HG03575 (cell line): ENCODE results near the gene PPM1D.
"Not testable (repeated sequence)": the region's sequence is repeated elsewhere in the genome, so short reads cannot be mapped to it uniquely, and the experiment has no call there.

Source experiments
- ATAC-seq: cut with Tn5 transposase; IDR thresholded peaks from one replicate; pipeline ENCODE4 v1.9.1; 2021; ENCODE audit not compliant: unreplicated experiment, insufficient number of reproducible peaks, low FRiP score; ENCODE audit errors: extremely low read depth

Gene PPM1D

GRCh38 chr17:60599620-60600489 is at the start of gene PPM1D:
TSS of gene PPM1D (plus strand) at chr17:60600193. CDS start at chr17:60600415, 222 bp downstream.
- peak; percentile 51 for ATAC-seq

GRCh38 chr17:60552255-60552654 is 47.7 kb upstream of the PPM1D start:
- ATAC-seq = not testable (repeated sequence)

DNA sequence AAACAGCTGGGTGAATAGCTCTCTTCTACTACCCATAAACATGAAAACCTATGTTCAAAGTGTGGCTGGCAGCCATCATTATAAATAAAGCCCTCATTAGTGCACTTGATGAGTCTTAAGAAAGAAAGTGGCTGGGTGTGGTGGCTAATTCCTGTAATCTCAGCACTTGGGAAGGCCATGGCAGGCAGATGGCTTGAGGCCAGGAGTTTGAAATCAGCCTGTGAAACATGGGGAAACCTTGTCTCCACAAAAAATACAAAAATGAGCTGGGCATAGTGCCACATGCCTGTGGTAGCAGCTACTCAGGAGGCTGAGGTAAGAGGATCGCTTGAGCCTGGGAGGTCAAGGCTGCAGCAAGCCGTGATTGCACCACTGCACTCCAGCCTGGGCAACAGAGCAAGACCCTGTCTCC is 45.6 kb upstream of the PPM1D start:
- no peak for ATAC-seq

GRCh38 chr17:60555786-60556185 is 44.2 kb upstream of the PPM1D start:
- ATAC-seq = no peak

DNA sequence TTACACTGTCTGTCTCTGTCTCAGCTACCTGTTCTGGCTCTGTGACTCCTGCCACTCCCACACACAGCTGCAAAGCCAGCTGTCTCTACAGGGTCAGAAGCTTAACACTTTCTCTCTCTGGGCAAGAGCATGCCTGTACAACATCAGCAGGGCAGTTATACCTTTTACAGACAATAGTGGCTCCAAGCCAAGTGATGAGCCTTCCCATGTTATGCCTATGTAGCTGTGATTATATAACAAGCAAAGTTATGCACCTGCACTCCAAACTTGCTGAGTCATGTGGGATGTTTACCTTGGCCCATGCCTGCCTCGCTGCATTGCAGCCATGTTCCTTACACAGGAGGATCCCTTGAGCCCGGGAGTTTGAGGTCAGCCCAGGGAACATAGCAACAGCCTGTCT is 42.2 kb upstream of the PPM1D start:
- ATAC-seq = no peak

DNA sequence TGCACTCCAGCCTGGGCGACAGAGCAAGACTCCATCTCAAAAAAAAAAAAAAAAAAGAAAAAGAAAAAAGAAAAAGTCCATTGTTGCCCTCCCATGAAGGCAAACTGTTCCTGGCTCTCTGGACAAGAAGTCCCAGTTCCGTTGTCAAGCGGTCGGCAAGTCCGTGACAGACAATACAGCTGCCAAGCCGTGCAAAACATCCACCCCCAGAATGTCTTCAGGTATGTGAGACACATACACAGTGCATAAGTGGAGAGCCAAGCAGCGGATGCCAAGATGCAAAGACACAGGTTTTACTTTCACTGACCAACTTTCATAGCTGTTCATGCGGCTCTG is 40.4 kb upstream of the PPM1D start:
- ATAC-seq = no peak

- no peak for ATAC-seq
Observed at GRCh38 chr17:60559995-60560859, 39.8 kb upstream of the PPM1D start.

DNA sequence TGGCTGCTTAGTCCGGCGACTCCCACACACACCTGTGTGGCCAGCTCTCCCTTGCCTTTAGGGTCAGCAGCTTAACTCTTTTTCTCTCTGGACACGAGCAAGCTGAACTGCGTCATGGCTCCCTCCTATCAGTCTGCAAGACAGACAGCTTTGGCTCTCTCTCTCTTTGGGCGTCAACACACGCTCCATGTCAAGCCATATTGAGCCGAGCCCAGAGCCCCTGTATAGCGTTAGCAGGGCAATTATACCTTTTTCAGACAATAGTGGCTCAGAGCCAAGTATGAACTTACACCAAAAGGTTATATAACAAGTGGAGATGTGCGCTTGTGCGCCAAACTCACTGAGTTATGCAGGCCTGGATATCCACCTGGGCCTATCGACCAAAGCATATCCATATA is 39.1 kb upstream of the PPM1D start:
- no peak for ATAC-seq

- no peak for ATAC-seq
Observed at GRCh38 chr17:60562421-60562820, 37.6 kb upstream of the PPM1D start.

DNA sequence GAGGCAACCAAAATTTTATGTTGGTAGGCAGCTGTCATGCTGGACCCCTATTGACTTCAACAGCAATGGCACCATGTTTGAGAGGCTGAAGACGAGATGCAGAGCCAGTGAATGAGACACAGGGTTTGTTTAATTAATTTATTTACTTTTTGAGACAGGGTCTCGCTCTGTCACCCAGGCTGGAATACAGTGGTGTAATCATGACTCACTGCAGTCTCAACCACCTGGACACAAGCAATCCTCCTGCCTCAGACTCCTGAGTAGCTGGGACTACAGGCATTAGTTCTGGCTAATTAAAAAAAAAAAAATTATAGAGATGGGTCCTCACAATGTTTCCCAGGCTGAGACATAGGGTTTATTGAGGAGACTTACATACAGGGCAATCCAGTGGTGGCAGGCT is 36.2 kb upstream of the PPM1D start:
- no peak for ATAC-seq

DNA sequence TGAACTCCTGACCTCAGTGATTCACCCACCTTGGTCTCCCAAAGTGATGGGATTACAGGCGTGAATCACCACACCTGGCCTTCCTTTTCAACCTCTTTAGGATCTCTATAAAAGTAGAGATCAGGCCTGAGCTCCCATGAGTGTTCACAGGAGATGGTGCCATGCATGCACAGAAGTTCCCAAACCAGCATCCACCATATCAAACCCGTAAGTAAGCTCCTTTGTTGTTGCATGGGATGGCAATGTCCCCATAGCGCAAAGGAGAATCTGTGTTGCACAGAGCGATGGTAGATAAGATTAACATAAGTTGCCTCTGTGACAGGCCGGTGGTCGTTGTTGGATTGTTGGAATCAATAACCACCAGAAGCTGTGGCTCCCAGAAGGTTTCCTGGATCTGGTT is 34.8 kb upstream of the PPM1D start:
- no peak for ATAC-seq

DNA sequence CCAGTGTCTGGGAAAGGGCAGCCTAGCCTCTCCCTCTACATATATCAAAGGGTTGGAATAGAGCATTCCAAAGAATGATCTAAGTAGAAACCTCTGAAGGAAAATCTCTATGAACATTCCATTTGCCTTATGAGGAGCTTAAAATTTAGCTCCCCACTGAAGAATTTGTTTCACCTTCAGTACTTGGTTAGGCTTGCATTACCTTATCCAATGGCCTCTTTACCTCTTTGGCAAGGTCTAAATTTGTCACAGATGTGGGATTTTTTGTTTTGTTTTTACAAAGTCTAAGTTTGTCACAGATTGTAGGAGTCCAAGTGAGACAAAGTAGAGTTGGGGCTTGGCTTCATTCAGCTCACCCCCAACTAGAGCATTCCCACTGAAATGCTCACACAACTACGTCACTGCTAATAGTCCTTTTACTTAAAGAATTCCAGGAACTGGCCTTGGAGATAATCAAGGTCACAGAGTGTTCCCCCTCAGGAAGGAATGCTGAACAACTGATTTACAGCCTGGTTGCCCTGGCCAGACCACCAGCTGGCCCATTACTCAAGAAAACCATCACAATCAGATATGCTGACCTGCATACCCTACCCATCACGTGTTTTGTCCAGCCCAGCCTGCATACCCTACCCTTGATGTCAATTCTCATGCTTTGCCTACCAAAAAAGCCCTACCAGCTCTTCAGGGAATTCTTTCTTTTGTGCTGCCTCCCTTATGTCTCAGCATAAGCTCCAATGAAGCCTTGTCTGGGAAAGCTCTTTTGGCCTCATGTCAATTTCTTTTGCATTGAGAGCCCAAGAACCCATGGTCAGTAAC is 26.5 kb upstream of the PPM1D start:
- no peak for ATAC-seq

- ATAC-seq = no peak
Observed at GRCh38 chr17:60577147-60577915, 22.7 kb upstream of the PPM1D start.

DNA sequence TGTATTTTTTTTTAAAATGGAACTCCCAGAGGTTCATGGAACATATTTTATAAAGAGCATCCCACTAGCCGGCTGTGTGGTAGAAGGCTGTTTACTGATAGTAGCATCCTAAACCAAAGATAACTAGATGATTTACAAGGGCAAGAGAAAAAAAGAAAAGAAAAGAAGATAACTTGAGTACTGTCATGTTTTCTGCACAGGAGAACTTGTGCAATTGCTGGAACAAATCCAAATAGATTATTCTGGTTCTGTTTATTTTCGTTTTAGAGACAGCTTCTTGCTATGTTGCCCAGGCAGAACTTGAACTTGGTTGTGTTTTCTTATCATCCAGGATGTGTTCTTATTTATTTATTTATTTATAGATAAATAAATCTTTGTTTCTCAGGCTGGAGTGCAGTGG is 20.9 kb upstream of the PPM1D start:
- ATAC-seq = no peak

- no peak for ATAC-seq
Observed at GRCh38 chr17:60579551-60579950, 20.4 kb upstream of the PPM1D start.

DNA sequence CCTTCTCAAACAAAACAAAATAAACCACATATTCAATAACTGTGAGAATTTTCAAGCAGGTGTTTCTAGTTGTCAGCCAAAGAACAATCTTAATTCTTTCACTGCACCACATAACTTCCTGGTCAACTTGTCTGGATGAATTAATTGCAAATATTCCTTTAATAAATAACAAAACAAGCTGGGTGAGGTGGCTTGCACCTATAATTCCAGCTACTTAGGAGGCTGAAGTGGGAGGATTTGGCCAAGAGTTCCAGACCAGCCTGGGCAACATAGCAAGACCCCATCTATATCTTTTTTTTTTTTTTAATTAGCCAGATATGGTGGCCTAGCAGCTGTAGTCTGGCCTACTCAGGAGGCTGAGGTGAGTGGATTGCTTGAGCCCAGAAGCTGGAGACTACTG is 17.0 kb upstream of the PPM1D start:
- ATAC-seq = no peak

- no peak for ATAC-seq
Observed at GRCh38 chr17:60585887-60586286, 14.1 kb upstream of the PPM1D start.

GRCh38 chr17:60586288-60586974 is 13.6 kb upstream of the PPM1D start:
- ATAC-seq = no peak
